ENCODE results near the gene TOE1.

The TOE1 gene

GRCh38 chr1:45297666-45298356, 42.2 kb upstream of the TOE1 start (continued):
- TF ChIP-seq ZSCAN5A (tag by site-specific recombination; IDR thresholded peaks at IDR 0.05) (no peak), ZBTB48 (tag by site-specific recombination; IDR thresholded peaks at IDR 0.05) (no peak), GFI1B (tag by site-specific recombination; IDR thresholded peaks at IDR 0.05) (no peak), IKZF3 (tag by site-specific recombination; IDR thresholded peaks at IDR 0.05) (no peak), ZNF174 (tag by site-specific recombination; IDR thresholded peaks at IDR 0.05) (no peak)

GRCh38 chr1:45299296-45299695, 40.7 kb upstream of the TOE1 start:
- CTCF ChIA-PET, result interaction anchor here (0.7 to 13.3 kb wide), 20 partner anchors 8 to 578 kb away, joined by 3 to 304 read pairs (median 3); partner anchors contain the start of genes BEST4, HECTD3, MUTYH and PLK3
- Histone ChIP-seq H3K9me3 (ENCODE audit: control insufficient read depth, insufficient read depth, low read depth, low read length) (no peaks in the 10 kb centered on the region), H3K36me3 (ENCODE audit: control insufficient read depth in 2 of 2, insufficient read depth in 1 of 2, low read length in 2 of 2) (no peaks in the 10 kb centered on the region), H3K4me3 (ENCODE audit: low read depth, low read length) (no peak overlapping the region), H3K4me1 (ENCODE audit: control insufficient read depth, insufficient read depth, low read length) (peaks cover under 1% of the 10 kb centered on the region; the same call in 1 of the 2 replicates), H3K27ac (ENCODE audit: extremely low read depth, low read depth, low read length) (no peak overlapping the region)
- POLR2A ChIA-PET, result interaction anchor here (2.0 kb wide), 1 partner anchor 285 kb away, joined by 5 read pairs; no protein-coding TSS in a partner anchor
- TF ChIP-seq ZNF837 (tag by site-specific recombination; IDR thresholded peaks at IDR 0.05) (no peak), SCRT2 (tag by site-specific recombination; IDR thresholded peaks at IDR 0.05) (no peak), SP3 (tag by site-specific recombination; IDR thresholded peaks at IDR 0.05) (no peak)

GRCh38 chr1:45299981-45300668, 39.8 kb upstream of the TOE1 start:
- H3K36me3 ChIP-seq (ENCODE audit: control insufficient read depth in 2 of 2, insufficient read depth in 1 of 2, low read length in 2 of 2), result no peaks in the 10 kb centered on the region
- no peaks in the 10 kb centered on the region for H3K9me3 ChIP-seq (ENCODE audit: control insufficient read depth, insufficient read depth, low read depth, low read length)
- H3K4me3 ChIP-seq (ENCODE audit: low read depth, low read length), result no peak overlapping the region
- peaks cover 5% of the 10 kb centered on the region; the same call in 1 of the 2 replicates for H3K4me1 ChIP-seq (ENCODE audit: control insufficient read depth, insufficient read depth, low read length)
- H3K27ac ChIP-seq (ENCODE audit: extremely low read depth, low read depth, low read length), result no peak overlapping the region
- ChIA-PET POLR2A (interaction anchor here (0.6 to 2.0 kb wide), 3 partner anchors 285 to 440 kb away, joined by 3 to 5 read pairs (median 4); partner anchors contain the start of gene UROD), CTCF (interaction anchor here (0.6 to 13.3 kb wide), 27 partner anchors 9 to 578 kb away, joined by 3 to 304 read pairs (median 4); partner anchors contain the start of genes BEST4, HECTD3, MUTYH and PLK3)
- TF ChIP-seq ZNF211 (tag by site-specific recombination; IDR thresholded peaks at IDR 0.05; ENCODE audit: low read depth) (no peak), ZFP69B (tag by site-specific recombination; IDR thresholded peaks at IDR 0.05) (no peak), SCRT2 (tag by site-specific recombination; IDR thresholded peaks at IDR 0.05) (no peak), GLIS2 (tag by site-specific recombination; IDR thresholded peaks at IDR 0.05) (no peak), ZBTB44 (tag by site-specific recombination; IDR thresholded peaks at IDR 0.05) (no peak), PRDM6 (tag by site-specific recombination; IDR thresholded peaks at IDR 0.05) (no peak), ZNF585B (tag by site-specific recombination; IDR thresholded peaks at IDR 0.05) (no peak), PBX3 (CRISPR knock-in tag; IDR thresholded peaks at IDR 0.05) (no peak), ZNF654 (tag by site-specific recombination; IDR thresholded peaks at IDR 0.05; ENCODE audit: low read depth) (peak; percentile 93), KLF10 (tag by site-specific recombination; IDR thresholded peaks at IDR 0.05) (no peak), ZBTB11 (tag by site-specific recombination; conservative IDR thresholded peaks at IDR 0.05; ENCODE audit: low read depth) (no peak), ZNF692 (tag by site-specific recombination; IDR thresholded peaks at IDR 0.05) (peak; percentile 65; the same call in 1 of the 2 replicates), ZNF248 (tag by site-specific recombination; IDR thresholded peaks at IDR 0.05) (no peak)

Data from HEK293 (cell line).